Naive B cell (primary cell): ENCODE data around the gene SMIM20. TPM values are rescaled to one million over a fixed set of nuclear protein-coding genes. Genes with fewer than 3 reads are reported as not detected.

Experiments used
- ATAC-seq, 2 donors: fragments of 150-1000 bp; cut with Tn5 transposase; 2 replicates each; pipeline ENCODE4 v1.10.0; 2021; ENCODE audit warnings: low read depth in 2 of 2, mild to moderate bottlenecking in 2 of 2, moderate library complexity in 2 of 2
- DNase-seq: peaks from one replicate; pipeline ENCODE4 v3.0.0; 2022
- H3K27ac Mint-ChIP-seq, 6 donors: one replicate each; pipeline ENCODE4 v1.8.0; 2020 to 2022; ENCODE audit warnings: mild to moderate bottlenecking in 6 of 6, mixed read lengths in 6 of 6, moderate library complexity in 5 of 6, inconsistent platforms in 2 of 6
- H3K27me3 Mint-ChIP-seq, 3 donors: one replicate each; pipeline ENCODE4 v1.8.0; 2021 to 2022; ENCODE audit warnings: mixed read lengths in 3 of 3, mild to moderate bottlenecking in 1 of 3
- H3K36me3 Mint-ChIP-seq, 2 donors: one replicate each; pipeline ENCODE4 v1.8.0; 2020 to 2022; ENCODE audit warnings: mixed read lengths in 2 of 2, inconsistent platforms in 1 of 2, mild to moderate bottlenecking in 1 of 2
- H3K4me1 Mint-ChIP-seq, 3 donors: one replicate each; pipeline ENCODE4 v1.8.0; 2020 to 2022; ENCODE audit warnings: mixed read lengths in 3 of 3, inconsistent platforms in 1 of 3, mild to moderate bottlenecking in 1 of 3, moderate library complexity in 1 of 3
- H3K4me3 Mint-ChIP-seq, 8 donors: one replicate each; pipeline ENCODE4 v1.8.0; 2020 to 2022; ENCODE audit warnings: mild to moderate bottlenecking in 8 of 8, mixed read lengths in 8 of 8, moderate library complexity in 8 of 8, inconsistent platforms in 2 of 8
- H3K9me3 Mint-ChIP-seq, 7 donors: one replicate each; pipeline ENCODE4 v1.8.0; 2020 to 2022; ENCODE audit warnings: mixed read lengths in 7 of 7, mild to moderate bottlenecking in 5 of 7, inconsistent platforms in 2 of 7, moderate library complexity in 1 of 7
- polyA plus RNA-seq, 6 donors: library from polyadenylated mRNA; unstranded; fragments of 300-500 nt; fragmentation: Illumina TruSeq; gene quantifications; one replicate each; pipeline ENCODE4 v1.2.3, GENCODE V29; 2021; ENCODE audit warnings: low read depth in 6 of 6

The SMIM20 gene
- polyA plus RNA-seq, 6 donors from 2014 or later, result 57.8 to 83.2 (median 71.3) TPM

DNA sequence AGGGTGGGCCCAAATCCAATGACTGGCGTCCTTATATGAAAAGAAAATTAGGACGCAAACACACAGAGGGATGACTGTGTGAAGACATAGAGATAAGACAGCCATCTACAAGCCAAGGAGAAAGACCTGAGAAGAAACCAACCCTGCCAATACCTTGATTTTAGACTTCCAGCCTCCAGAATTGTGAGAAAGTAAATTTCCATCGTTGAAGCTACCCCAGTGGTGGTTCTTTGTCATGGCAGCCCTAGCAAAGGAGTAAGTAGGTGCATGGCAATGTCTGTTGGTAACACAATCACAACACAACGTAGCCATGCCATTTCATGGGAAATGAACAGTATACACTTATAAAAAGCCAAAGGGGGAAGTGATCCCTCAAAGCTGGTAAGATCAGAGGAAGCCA, 25.3 kb downstream of the SMIM20 start:
- no peak for ATAC-seq
- Mint-ChIP-seq H3K36me3 (peaks cover 0 to 7% of the 10 kb centered on the region in 2 donors), H3K4me1 (peaks cover 21 to 25% (median 22%) of the 10 kb centered on the region in 3 donors), H3K27me3 (peaks cover 0 to 38% (median 6%) of the 10 kb centered on the region in 3 donors), H3K9me3 (peaks cover 0 to 4% (median 0%) of the 10 kb centered on the region in 7 donors), H3K27ac (peak overlapping the region in 1 of 6 donors; percentile 64), H3K4me3 (no peak overlapping the region)
- no peak for DNase-seq

DNA sequence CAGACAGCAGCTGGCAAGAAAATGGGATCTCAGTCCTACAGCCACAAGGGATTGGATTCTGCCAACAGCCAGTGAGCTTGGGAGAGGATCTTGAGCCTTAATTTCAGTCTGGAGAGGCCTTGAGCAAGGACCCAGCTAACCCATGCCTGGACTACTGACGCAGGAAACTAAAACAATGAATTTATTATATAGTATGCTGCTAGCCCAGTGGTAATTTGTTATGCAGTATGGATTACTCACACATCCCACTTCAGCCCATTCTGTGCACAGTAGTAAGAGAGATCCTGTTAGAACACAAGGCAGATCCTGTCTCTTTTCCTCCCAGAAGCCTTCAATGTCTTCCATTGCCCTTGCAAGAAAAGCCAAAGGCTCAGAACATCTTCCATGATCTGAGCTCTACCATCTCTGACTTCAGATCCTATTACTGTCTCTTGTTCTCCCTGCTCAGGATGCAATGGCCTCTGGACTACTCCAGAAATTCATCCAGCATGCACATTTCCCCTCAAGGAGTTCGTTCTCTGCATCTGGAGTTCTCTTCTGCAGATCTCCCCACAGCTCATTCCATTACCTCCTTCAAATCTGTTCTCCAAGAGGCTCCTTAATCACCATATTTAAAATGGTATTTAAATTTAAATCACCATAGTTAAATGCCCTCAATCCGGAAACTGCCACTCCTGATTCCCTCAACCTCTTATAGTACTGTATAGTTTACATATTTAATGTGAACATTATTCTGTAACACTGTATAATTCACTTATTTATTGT, 27.6 kb downstream of the SMIM20 start:
- Mint-ChIP-seq H3K4me1 (peaks cover 15 to 18% (median 16%) of the 10 kb centered on the region in 3 donors), H3K36me3 (peaks cover 0 to 2% of the 10 kb centered on the region in 2 donors), H3K4me3 (no peak overlapping the region), H3K9me3 (peaks cover 0 to 4% (median 0%) of the 10 kb centered on the region in 7 donors), H3K27ac (peak overlapping the region in 2 of 6 donors; percentile 28 to 41), H3K27me3 (peaks cover 4 to 43% (median 12%) of the 10 kb centered on the region in 3 donors)
- no peak for DNase-seq
- no peak for ATAC-seq

DNA sequence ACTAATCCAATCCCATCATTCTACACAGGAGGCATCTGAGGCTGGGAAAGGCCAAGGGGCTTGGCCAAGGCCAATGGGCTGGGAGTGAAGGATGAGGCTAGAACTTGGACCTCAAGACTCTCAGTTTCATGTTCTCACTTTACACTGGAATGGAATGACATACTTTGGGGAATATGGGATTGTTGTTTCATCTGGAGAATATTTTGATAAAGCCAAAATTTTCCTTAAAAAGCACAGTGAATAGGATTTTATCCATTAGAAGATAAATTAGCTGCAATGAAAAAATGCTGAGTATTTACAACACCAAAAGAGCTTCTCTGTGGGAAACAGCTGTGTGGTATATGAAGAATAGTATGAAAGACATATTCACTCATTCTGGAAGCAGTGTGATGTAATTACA, 29.3 kb downstream of the SMIM20 start:
- ATAC-seq (no peak), DNase-seq (no peak)
- Mint-ChIP-seq H3K9me3 (peaks cover 0 to 4% (median 0%) of the 10 kb centered on the region in 7 donors), H3K27ac (no peak overlapping the region), H3K27me3 (peaks cover 9 to 51% (median 22%) of the 10 kb centered on the region in 3 donors), H3K4me1 (peaks cover 12 to 16% (median 14%) of the 10 kb centered on the region in 3 donors), H3K4me3 (no peak overlapping the region), H3K36me3 (peaks cover 0 to 5% of the 10 kb centered on the region in 2 donors)

DNA sequence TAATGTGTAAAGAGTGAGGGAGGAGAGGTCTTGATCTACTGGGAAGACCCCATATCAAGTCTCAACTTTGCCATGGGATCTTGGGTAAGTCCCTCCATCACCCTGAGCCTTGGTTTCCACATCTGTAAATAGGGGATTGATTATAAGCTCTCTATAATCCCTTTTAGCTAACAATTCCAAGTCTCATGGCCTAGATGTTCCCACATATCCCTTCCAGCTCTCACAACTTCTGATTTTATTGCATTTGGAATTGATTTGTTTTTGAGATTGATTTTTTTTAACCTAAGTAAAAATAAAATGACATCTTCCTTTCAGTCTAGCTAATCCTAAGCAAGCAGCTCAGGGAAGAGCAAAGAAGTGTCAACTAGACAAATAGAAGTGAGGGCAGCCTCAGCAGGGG, 29.8 kb downstream of the SMIM20 start:
- no peak overlapping the region for H3K27ac Mint-ChIP-seq
- peaks cover 0 to 4% (median 0%) of the 10 kb centered on the region in 7 donors for H3K9me3 Mint-ChIP-seq
- H3K36me3 Mint-ChIP-seq, result peaks cover 0 to 5% of the 10 kb centered on the region in 2 donors
- no peak overlapping the region for H3K4me3 Mint-ChIP-seq
- peaks cover 9 to 52% (median 25%) of the 10 kb centered on the region in 3 donors for H3K27me3 Mint-ChIP-seq
- ATAC-seq, result no peak
- DNase-seq, result no peak
- peaks cover 12 to 16% (median 13%) of the 10 kb centered on the region in 3 donors for H3K4me1 Mint-ChIP-seq

DNA sequence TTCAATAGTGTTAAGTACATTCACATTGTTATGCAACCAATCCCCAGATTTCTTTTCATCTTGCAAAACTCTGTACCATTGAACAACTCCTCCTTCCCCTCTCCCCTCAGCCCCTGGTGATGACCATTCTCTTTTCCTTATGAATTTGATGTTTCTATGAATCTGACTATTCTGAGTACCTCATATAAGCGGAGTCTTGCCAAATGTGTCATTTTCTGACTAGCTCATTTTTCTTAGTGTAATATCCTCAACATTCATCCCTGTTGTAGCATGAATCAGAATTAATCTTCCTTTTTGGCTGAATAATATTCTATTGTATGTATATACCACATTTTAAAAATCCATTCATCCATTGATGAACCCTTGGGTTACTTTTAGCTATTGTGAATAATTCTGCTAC, 34.0 kb downstream of the SMIM20 start:
- Mint-ChIP-seq H3K36me3 (peaks cover 0 to 5% of the 10 kb centered on the region in 2 donors), H3K9me3 (peaks cover 0 to 3% (median 0%) of the 10 kb centered on the region in 7 donors), H3K27ac (no peak overlapping the region), H3K27me3 (peaks cover 9 to 61% (median 48%) of the 10 kb centered on the region in 3 donors), H3K4me1 (no peaks in the 10 kb centered on the region), H3K4me3 (no peak overlapping the region)
- no peak for DNase-seq
- ATAC-seq, result no peak

DNA sequence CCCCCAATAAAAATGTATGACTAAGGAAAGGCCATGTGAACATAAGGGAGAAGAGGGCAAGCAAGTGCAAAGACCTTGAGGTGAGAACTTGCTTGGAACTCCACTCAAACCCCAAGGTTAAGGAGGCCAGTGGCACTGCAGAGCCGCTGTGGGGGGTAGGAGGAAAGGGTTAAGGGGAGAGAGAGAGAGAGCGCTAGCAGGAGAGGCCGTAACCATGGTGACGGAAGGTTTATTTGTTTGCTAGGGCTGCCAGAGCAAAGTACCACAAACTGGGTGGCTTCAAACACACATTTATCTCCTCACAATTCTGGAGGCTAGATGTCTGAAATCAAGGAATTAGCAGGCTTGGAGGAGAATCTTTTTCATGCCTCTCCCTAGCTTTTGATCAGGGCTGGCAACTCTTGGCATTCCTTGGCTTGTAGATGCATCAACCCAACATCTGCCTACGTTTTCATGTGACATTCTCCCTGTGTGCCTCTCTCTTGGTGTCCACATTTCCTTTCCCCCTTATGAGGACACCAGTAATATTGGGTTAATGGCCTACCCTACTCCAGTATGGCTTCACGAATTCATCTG, 35.2 kb downstream of the SMIM20 start:
- H3K36me3 Mint-ChIP-seq, result peaks cover 0 to 5% of the 10 kb centered on the region in 2 donors
- peak overlapping the region in 1 of 6 donors; percentile 22 for H3K27ac Mint-ChIP-seq
- H3K9me3 Mint-ChIP-seq, result peaks cover 0 to 3% (median 0%) of the 10 kb centered on the region in 7 donors
- H3K27me3 Mint-ChIP-seq, result peaks cover 15 to 64% (median 48%) of the 10 kb centered on the region in 3 donors
- DNase-seq, result no peak
- H3K4me3 Mint-ChIP-seq, result no peak overlapping the region
- no peak for ATAC-seq
- no peaks in the 10 kb centered on the region for H3K4me1 Mint-ChIP-seq

DNA sequence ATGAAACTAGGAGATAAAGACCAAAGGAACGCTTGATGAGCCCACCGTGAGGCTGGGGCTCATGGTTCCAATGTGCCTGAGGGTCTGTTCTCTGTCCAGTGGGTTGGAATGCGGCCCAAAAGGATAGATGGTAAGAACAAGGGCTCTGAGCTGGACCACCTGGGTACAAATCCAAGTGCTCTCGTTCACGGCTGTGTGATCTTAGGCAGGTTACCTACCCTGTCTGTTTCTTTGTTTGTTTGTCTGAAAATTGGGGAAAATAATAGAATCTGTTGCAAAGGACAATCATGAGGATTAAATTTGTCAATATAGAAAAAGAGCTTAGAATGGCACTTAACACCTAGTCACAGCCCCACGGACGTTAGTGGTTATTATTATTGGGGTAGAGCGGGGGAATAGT, 36.0 kb downstream of the SMIM20 start:
- Mint-ChIP-seq H3K4me3 (no peak overlapping the region), H3K36me3 (peaks cover 0 to 5% of the 10 kb centered on the region in 2 donors), H3K9me3 (peaks cover 0 to 3% (median 0%) of the 10 kb centered on the region in 7 donors), H3K27ac (no peak overlapping the region), H3K27me3 (peaks cover 15 to 65% (median 48%) of the 10 kb centered on the region in 3 donors), H3K4me1 (no peaks in the 10 kb centered on the region)
- DNase-seq (no peak), ATAC-seq (no peak)

DNA sequence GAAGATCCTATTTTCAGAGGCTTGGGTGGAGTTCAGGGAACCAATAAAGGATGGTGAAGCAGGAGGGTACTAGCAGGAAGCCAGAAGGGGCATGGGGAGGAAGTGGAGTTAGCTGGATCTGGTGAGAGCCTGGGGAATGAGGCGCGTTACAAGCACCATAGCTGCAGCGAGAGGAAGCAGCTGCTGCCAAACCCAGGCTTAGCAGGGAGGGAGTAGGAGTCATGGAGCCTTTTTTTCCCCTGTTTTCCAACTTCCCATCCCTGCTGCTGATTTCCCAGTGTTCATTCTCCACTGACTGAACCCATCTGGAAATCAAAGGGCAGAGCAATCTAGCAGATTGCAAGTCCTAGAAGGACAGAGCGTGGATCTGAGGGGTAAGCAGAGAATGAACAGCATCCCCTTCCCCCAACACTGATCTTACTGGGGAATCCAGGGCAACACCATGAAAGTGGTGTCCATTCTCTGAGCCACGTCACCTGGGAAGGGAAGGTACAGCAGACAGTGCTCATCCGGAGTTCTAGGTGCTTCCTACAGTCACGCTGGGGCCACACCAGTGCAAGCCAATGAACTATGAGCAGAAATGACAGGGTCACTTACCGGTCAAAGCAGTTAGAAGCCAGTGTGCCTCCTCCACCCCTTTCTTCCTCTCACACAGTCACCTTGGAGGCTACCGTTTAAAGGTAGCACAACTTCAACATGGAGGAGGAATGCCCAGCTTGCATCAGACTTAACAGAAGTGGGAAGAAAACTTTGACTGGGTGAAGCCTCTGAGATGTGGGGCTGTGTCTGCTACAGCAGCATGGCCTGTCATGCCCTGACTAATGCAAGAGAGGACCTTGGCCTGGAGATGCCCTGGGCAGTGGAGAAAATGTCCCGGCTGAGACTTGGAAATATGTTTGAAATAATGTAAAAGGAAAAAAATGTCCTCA, 36.7 kb downstream of the SMIM20 start:
- Mint-ChIP-seq H3K36me3 (peaks cover 0 to 5% of the 10 kb centered on the region in 2 donors), H3K4me3 (peak overlapping the region in 1 of 8 donors; percentile 56), H3K4me1 (no peaks in the 10 kb centered on the region), H3K9me3 (peaks cover 0 to 5% (median 0%) of the 10 kb centered on the region in 7 donors), H3K27me3 (peaks cover 20 to 66% (median 48%) of the 10 kb centered on the region in 3 donors), H3K27ac (peak overlapping the region in 1 of 6 donors; percentile 15)
- DNase-seq, result no peak
- no peak for ATAC-seq

DNA sequence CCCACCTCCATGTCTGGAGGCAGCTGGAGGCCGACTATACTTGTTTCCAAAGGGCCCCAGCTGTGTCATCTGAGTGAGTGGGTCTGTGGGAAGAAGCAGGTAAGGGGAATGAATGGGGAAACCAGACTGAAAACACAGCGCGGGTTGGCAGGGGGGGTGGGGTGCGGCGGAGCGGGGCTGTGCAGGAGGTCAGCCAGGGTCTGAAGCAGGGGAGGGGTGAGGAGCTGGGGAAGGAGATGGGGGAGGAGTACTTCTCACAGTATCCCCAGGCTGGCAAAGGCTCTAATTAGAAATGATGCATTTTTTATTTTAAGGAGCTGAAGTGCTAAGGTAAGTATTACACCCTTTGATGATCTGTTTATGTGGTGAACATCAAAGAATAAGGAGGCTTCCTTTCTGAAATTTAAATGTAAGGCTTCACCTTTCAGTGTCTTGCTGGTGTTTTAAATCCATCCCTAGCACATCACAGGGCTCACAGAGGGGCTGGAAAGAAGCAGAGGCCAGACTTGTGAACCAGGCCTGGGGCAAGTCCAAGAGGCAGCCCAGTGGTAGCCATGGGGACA, 37.5 kb downstream of the SMIM20 start:
- ATAC-seq (no peak), DNase-seq (no peak)
- Mint-ChIP-seq H3K4me3 (peak overlapping the region in 1 of 8 donors; percentile 56), H3K9me3 (peaks cover 0 to 5% (median 0%) of the 10 kb centered on the region in 7 donors), H3K27ac (no peak overlapping the region), H3K4me1 (no peaks in the 10 kb centered on the region), H3K27me3 (peaks cover 24 to 73% (median 47%) of the 10 kb centered on the region in 3 donors), H3K36me3 (peaks cover 0 to 5% of the 10 kb centered on the region in 2 donors)

DNA sequence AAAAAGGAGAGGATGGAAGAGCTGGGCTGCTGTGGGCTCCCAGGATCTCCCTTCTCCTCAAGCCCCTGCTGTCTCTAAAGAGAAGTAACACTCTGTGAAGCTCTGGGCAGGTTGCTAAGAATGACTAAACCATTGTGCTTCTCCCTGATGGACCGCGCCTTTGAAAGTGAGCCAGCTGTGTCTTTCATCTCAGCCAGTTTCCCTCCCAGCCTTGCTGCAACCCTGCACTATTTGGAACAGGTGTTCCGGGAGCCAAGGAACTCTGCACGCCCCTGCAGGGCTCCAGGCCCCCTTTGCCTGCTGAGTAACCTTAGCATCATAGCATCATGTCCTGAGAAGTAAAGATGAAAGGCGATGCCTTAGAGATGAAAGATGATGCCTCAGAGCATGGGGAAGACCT, 39.7 kb downstream of the SMIM20 start:
- H3K27ac Mint-ChIP-seq, result peak overlapping the region in 1 of 6 donors; percentile 63
- DNase-seq, result no peak
- H3K4me3 Mint-ChIP-seq, result no peak overlapping the region
- no peak for ATAC-seq
- H3K4me1 Mint-ChIP-seq, result no peaks in the 10 kb centered on the region
- peaks cover 29 to 63% (median 43%) of the 10 kb centered on the region in 3 donors for H3K27me3 Mint-ChIP-seq
- no peaks in the 10 kb centered on the region for H3K36me3 Mint-ChIP-seq
- H3K9me3 Mint-ChIP-seq, result peaks cover 0 to 5% (median 0%) of the 10 kb centered on the region in 7 donors

DNA sequence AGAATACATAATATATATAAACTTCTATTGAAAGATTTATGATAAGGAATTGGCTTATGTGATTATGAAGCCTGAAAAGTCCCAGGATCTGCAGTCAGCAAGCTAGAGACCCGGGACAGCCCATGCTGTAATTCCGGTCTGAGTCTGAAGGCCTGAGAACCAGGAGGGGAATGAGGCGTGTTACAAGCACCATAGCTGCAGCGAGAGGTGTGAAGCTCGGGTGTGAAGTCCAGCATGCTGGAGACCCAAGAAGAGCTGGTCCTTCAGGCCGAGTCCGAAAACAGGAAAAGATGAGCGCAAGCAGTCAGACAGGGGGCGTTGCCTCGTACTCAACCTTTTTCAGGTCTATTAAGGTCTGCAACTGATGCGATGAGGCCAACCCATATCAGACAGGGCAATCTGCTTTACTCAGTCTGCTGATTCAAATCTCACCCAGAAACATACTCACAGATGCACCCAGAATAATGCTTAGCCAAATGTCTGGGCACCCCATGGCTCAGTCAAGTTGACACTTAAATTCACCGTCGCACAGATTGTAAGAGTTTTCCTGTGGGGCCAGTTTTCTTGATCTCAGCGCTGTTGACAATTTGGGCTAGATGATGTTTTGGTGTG, 40.4 kb downstream of the SMIM20 start:
- ATAC-seq (no peak), DNase-seq (no peak)
- H3K27me3 Mint-ChIP-seq, result peaks cover 31 to 57% (median 37%) of the 10 kb centered on the region in 3 donors
- no peaks in the 10 kb centered on the region for H3K36me3 Mint-ChIP-seq
- H3K27ac Mint-ChIP-seq, result no peak overlapping the region
- H3K4me3 Mint-ChIP-seq, result no peak overlapping the region
- peaks cover 0 to 5% (median 0%) of the 10 kb centered on the region in 7 donors for H3K9me3 Mint-ChIP-seq
- H3K4me1 Mint-ChIP-seq, result no peaks in the 10 kb centered on the region

DNA sequence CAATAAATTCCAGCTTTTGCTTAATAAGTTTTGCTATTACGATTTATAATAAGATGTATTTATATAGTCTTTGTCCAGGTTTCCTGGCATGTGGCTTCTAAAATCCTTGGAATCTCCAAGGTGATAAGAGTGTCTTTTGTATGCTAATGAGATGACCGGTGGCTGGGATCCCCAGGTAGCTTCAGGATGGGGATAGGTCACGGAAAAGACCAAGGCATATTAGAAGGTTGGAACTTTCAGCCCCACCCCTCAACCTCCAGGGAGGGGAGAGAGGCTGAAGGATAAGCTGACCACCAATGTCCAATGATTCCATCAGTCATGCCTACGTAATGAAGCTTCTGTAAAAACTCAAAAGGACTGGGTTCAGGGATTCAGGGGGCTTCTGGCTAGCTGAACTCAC, 41.7 kb downstream of the SMIM20 start:
- Mint-ChIP-seq H3K36me3 (no peaks in the 10 kb centered on the region), H3K4me3 (no peak overlapping the region), H3K27ac (no peak overlapping the region), H3K4me1 (no peaks in the 10 kb centered on the region), H3K9me3 (peaks cover 0 to 5% (median 0%) of the 10 kb centered on the region in 7 donors), H3K27me3 (peaks cover 24 to 44% (median 31%) of the 10 kb centered on the region in 3 donors)
- DNase-seq (no peak), ATAC-seq (no peak)
